ENCODE data around the gene NPR2.
A peak's percentile ranks its signal among the peaks of the same experiment; 100 is the strongest.

The NPR2 gene

GRCh38 chr9:35801328-35802128 is 10.1 kb downstream of the NPR2 start:
- no peak for DNase-seq

DNA sequence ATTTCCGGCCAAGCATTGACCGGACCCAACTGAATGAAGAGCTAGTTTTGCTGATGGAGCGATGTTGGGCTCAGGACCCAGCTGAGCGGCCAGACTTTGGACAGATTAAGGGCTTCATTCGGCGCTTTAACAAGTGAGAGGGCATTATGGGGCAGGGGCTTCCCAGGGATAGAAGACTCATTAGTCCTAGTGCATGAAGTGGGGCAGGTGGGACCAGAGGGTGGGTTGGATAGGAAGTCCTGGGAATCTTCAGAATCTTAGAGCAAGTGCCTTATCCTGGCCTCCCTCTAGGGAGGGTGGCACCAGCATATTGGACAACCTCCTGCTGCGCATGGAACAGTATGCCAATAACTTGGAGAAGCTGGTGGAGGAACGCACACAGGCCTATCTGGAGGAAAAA is 14.7 kb downstream of the NPR2 start:
- DNase-seq: no peak

- DNase-seq: no peak
Observed at GRCh38 chr9:35808433-35808832, 17.0 kb downstream of the NPR2 start.

DNA sequence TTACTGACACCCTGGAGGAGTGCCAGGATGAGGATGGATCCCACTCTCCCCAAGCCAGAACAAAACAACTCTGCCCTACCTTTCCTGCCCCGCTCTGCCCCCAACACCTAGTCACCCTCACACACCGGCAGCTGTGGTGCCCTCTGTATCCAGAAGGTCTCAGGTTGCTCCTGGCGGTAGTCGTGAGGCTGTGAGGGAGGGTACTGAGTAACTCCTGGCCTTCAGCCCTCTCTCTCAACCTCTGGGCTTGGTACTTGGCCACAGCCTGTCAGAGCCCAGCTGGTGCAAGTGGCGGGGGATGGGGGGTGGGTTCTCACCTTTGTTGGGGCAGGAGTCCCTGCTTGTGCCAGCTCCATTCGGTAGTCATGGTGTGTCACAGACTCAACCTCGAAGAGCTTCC is 18.7 kb downstream of the NPR2 start:
- DNase-seq: no peak

DNA sequence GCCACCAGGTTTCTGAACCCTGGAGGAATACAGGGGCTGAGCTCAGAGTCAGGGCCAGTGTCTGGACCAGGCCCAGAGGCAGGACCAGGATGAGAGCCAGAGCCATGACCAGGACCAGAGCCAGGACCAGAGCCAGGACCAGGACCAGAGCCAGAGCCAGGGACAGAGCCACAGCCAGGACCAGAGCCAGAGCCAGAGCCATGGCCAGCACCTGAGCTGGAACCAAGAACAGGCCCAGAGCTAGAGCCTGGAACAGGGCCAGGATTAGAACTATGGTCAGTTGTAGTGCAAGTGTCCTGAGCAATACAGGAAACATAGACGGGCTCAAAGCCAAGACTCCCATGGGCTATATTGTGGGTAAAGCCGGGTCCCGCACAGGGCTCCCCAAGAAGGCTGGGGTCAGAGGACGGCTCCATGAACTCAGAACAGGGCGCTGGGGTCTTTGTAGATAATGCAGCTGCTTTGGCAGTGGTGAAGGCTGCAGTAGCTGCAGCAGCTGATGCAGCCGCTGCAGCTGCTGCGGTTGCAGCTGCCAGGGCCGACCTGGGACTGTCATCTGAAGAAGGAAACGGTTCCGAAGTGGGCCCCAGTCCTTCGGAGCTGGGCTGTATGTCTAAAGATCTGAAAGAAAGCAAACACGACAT is 20.1 kb downstream of the NPR2 start:
- DNase-seq: no peak

DNA sequence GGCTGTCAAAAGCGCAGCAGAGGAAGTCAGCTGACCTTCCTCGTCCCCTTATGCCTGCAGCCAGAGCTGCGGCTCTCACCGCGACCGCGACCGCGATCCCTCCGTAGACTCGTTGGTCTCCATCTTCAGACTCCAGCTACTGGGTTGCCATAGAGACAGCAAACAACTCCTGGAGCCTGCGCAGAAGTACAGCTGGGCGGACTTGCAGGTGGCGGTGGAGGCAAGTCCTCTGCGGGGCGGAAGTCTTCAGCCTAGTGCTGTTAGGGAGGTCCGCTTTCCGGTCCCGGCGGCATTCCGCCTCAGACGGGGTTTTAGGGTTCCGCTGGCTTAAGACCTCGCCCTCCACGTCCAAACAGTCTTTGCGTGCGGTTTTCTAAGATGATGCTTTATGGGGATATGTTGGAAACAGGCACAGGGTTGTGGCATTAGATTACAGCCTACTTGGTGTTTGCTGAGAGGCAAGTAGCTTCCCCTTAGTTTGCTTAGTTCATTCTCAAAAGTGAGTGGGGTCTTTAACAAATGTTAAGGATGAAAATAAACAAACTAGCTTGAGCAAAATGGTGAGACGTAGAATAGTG is 20.7 kb downstream of the NPR2 start, which contains the start of gene SPAG8:
SPAG8 (minus strand) TSS at position 238 of the 578 bp plus-strand sequence; CDS start at position 123, 115 bp downstream.
- DNase-seq: peak; percentile 99

DNA sequence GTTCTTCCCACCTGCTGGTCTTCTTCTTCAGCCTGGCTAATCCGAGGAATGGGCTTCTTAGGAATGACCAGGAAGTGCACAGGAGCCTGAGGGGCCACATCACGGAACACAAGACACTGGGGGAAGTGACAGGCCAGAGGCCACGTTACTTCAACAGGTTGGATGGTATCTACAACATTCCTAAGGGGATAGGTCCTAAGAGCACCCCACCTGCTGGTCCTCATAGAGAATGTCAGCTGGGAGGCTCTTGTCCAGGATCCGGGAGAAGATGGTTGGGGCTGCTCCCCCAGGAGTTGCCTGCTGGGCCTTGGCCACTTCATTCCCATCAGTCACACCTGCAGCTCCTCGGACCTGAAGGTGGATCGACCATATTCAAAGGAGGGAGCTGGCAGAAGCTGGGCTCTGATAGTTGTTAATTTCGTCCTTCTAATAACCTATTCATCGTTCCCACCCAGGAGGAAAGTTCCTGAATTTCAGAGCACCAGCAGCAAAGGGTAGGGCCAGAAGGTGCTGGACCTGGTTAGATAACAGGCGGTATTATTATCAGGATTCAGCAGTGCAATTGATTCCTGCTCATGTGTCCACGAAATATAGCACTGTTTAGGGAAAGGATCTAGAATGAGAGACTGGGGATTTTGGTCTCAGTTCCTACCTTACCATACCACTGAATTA is 22.2 kb downstream of the NPR2 start:
- peak; percentile 58 for DNase-seq

DNA sequence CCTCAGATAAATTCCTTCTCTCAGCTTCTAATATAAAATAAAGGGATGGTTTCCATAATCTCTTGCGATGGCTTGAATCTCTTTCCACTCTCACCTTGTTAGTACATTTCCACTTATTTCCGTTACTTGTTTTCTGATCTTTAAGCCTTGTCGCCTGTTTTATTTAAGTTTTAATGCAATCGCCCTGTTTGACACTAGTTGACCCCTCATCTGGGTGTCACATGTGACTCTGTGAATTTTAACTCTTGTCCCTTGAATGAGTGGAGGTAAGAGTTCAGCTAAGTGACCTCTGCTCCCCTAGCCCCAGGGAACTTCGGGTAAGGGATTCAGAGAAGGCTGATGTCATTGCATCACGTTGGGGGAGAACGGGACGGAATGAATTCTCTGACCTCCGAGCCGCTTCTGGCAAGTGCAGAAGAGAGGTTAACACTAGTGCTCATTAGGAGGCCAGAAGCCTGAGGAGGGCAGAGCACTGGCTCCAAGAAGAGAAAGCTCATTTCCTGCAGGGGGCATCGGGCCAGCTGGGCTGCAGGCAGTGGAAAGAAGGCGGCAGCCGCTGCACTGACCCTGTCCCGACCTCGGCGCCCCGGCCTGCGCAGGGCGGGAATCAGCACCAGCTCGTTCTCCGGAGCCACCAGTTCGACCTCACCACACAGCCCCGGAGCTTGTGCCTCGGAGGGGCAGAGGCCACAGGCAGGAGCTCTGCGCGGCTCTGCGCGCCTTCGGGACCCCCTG is 22.9 kb downstream of the NPR2 start:
- peak; percentile 75 for DNase-seq

GRCh38 chr9:35814841-35815543 is 23.6 kb downstream of the NPR2 start, which contains the start of gene HINT2:
Gene HINT2, minus strand, starts transcription at chr9:35815042. Its CDS starts 63 bp downstream, at chr9:35814979.
- peak; percentile 100 for DNase-seq

DNA sequence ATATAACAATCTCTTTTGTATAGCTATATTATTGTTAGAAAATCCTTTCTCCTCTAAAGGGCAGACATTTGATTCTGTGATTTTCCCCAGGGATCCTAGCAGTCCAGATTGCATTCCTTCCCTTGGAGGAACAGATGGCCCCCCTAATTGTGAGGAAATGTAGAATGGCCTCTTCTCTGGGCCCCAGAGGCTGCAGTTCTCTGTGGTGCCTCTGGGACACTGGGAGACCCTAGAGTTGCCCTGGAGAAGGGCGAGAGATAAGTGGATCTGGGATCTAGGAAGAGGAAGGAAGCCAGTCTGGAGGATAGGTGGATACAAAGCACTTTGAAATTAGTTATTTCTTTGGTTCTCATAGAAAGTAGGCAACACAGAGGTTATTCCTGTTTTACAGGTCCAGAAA is 25.3 kb downstream of the NPR2 start:
- peak; percentile 11 for DNase-seq

DNA sequence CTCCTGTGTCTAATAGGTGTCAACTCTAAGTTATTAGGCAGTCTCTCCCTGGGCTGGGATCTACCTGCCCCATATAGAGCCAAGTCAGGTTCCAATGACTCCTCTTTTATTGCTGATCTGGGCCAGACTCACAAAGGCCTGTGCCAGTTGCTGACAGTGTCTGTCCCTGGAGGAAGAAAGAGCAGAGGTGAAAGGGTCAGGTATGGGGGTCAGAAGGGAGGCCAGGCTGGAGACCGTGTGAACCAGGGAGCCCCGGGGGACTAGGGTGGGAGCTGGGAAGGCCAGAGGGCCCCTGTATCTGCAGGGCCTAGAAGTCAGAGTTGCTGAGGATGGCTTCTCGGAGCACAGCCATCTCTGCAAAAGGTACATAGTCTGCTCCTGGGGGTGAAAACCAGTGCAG is 26.9 kb downstream of the NPR2 start:
- no peak for DNase-seq

GRCh38 chr9:35820076-35820475 is 28.7 kb downstream of the NPR2 start:
- DNase-seq: no peak

- no peak for DNase-seq
Observed at GRCh38 chr9:35822926-35823325, 31.5 kb downstream of the NPR2 start.

GRCh38 chr9:35826071-35826701 is 34.8 kb downstream of the NPR2 start:
- peak; percentile 59 for DNase-seq

GRCh38 chr9:35827486-35827885 is 36.1 kb downstream of the NPR2 start:
- no peak for DNase-seq

DNA sequence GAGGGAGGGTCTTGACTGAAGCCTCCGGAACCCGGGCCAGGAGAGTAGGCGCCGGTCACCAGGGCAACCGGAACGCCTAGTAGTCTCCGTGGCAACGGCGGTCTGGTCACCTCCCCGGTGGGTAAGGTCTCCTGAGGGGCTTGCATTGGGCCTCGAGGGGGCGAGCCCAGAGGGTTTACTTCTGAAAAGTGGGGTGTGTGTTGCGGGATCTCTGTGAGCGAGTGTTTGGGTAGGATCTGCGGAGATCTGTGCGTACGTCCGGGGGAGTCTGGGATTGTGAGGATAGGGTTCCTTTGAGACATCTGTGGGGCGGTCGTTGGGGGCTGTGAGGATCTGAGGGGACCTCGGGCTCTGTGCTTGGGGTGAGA is 37.3 kb downstream of the NPR2 start, which contains the start of gene FAM221B:
FAM221B (minus strand) TSS at position 17 of the 368 bp plus-strand sequence. CDS start 2,571 bp downstream, outside the sequence.
- peak; percentile 66 for DNase-seq

GRCh38 chr9:35829084-35829763 is 37.8 kb downstream of the NPR2 start, which contains the start of gene TMEM8B:
Gene TMEM8B, plus strand, starts transcription at chr9:35829228. Its CDS starts 220 bp downstream, at chr9:35829448.
- peak; percentile 96 for DNase-seq

DNA sequence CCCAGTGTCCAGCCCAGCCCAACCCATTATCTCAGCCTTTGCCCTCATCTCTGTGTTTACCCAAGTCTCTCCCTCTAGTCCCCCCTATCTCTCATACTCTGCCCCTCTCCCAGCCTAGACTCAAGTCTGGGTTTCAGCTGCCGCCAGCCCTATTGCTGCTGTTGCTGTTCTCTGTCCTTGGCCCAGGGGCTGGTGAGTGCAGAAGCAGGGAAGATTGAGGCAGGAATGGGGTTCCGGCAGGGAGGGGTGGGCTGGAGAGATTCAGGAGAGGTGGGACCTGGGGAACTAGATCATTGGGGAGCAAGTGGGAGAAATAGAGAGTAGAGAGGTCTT is 38.3 kb downstream of the NPR2 start:
- DNase-seq: no peak

DNA sequence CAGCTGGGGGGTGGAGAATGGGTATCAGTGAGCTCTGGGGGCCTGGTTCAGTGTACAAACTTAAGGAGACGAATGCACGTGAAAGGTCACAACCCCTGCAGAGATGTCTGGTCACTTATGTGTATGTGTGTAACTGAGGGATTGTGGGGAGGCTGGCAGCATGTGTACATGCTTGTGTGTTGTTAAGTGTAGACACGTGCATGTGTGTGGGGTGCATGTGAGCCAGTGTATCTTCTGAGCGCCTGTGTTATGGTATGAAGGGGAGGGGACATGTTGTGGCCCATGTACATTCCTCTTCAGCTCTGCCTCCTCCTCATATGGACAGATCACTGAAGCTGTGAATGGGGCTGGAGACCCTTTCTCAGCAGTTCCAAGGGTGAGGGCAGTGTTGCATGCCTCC is 39.6 kb downstream of the NPR2 start:
- no peak for DNase-seq

GRCh38 chr9:35832814-35833213 is 41.4 kb downstream of the NPR2 start:
- no peak for DNase-seq

Measured in NCI-H146 (cell line).